ENCODE results near the gene KCTD5.

Gene KCTD5

DNA sequence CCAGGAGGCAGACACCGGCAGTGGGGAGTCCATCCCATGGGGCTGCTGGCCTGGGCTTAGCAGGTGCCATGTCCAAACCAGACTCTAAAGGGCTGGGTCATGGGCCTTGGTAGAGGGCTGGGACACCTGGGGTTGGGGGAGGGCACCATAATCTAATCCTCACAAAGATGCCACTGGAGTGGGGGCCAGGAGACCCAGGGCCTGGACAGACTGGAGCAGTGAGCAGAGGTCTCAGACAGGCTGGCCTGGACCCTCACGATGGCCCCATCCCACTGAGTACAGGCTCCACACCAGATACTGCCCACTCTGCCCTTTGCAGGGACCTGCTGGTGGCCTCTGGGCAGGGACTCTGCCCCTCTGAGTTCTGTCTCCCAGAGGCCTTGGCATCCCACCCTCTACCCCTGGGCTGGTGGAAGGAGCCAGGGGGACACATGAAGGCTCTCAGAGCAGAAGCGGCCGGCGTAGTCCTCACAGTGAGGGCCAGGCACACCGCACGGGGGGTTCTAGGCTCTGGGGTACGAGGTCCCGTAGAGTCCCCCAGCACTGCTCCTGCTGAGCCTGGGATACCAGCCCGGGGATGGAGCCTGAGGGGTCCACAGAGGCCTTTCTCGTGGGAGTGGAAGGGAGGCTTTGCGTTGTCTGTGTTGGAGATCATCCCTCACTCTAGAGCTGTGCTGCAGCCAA, 60.1 kb downstream of the KCTD5 start:
- H3K4me1 ChIP-seq (ENCODE audit: low read depth, poor library complexity, severe bottlenecking) = no peaks in the 10 kb centered on the region
- H3K79me2 ChIP-seq (ENCODE audit: insufficient read depth, low read depth) = no peaks in the 10 kb centered on the region
- no peak overlapping the region for H2AFZ ChIP-seq (ENCODE audit: low read depth)
- no peaks in the 10 kb centered on the region for H4K20me1 ChIP-seq (ENCODE audit: insufficient read depth)
- H3K36me3 ChIP-seq (ENCODE audit: insufficient read depth) = no peaks in the 10 kb centered on the region
- no peak overlapping the region for H3K9ac ChIP-seq
- H3K4me2 ChIP-seq = no peak overlapping the region
- H3K4me3 ChIP-seq (IDR thresholded peaks at IDR 0.05; ENCODE audit: insufficient read depth, low read depth, low read length) = no peak overlapping the region
- 0 out of 2 replicates have a peak, but pooled peaks cover 4% of the 10 kb centered on the region for H3K27me3 ChIP-seq (ENCODE audit: insufficient read depth, low read depth)
- TF ChIP-seq CTCF (conservative IDR thresholded peaks at IDR 0.05; ENCODE audit: low read depth, low read length) = no peak
- no peak overlapping the region for H3K27ac ChIP-seq

- TF ChIP-seq CTCF (conservative IDR thresholded peaks at IDR 0.05; ENCODE audit: low read depth, low read length) = no peak
- no peak overlapping the region for H3K4me2 ChIP-seq
- H3K9ac ChIP-seq = no peak overlapping the region
- H3K4me1 ChIP-seq (ENCODE audit: low read depth, poor library complexity, severe bottlenecking) = no peaks in the 10 kb centered on the region
- no peak overlapping the region for H2AFZ ChIP-seq (ENCODE audit: low read depth)
- no peaks in the 10 kb centered on the region for H3K79me2 ChIP-seq (ENCODE audit: insufficient read depth, low read depth)
- H3K4me3 ChIP-seq (IDR thresholded peaks at IDR 0.05; ENCODE audit: insufficient read depth, low read depth, low read length) = no peak overlapping the region
- H3K36me3 ChIP-seq (ENCODE audit: insufficient read depth) = no peaks in the 10 kb centered on the region
- H3K27me3 ChIP-seq (ENCODE audit: insufficient read depth, low read depth) = 0 out of 2 replicates have a peak, but pooled peaks cover 4% of the 10 kb centered on the region
- H4K20me1 ChIP-seq (ENCODE audit: insufficient read depth) = no peaks in the 10 kb centered on the region
- H3K27ac ChIP-seq = no peak overlapping the region
Observed at GRCh38 chr16:2743007-2743810, 60.9 kb downstream of the KCTD5 start.

DNA sequence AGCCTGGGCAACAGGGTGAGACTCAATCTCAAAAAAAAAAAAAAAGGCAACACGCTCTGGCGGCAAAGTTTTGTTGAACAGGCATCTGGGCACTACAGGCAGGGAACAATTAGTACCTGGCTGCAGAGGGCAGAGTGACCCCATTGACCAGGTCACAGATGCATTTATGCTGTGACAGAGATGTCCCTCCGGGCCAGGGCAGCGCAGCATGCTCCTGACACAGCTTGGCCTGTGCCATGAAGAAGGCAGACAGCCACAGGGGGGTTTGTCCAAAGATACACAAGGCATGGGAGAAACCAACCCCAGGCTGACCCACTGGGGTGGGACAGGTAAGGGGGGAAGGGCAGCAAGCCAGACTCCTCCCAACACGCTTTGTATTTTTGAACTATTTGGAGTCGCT, 62.4 kb downstream of the KCTD5 start:
- TF ChIP-seq CTCF (conservative IDR thresholded peaks at IDR 0.05; ENCODE audit: low read depth, low read length) = no peak
- H3K27me3 ChIP-seq (ENCODE audit: insufficient read depth, low read depth) = 0 out of 2 replicates have a peak, but pooled peaks cover 4% of the 10 kb centered on the region
- H3K9ac ChIP-seq = no peak overlapping the region

GRCh38 chr16:2745116-2745890, 63.0 kb downstream of the KCTD5 start:
- Histone ChIP-seq H3K36me3 (ENCODE audit: insufficient read depth) (no peaks in the 10 kb centered on the region), H3K79me2 (ENCODE audit: insufficient read depth, low read depth) (no peaks in the 10 kb centered on the region), H3K4me1 (ENCODE audit: low read depth, poor library complexity, severe bottlenecking) (no peaks in the 10 kb centered on the region), H2AFZ (ENCODE audit: low read depth) (no peak overlapping the region), H4K20me1 (ENCODE audit: insufficient read depth) (no peaks in the 10 kb centered on the region), H3K27me3 (ENCODE audit: insufficient read depth, low read depth) (0 out of 2 replicates have a peak, but pooled peaks cover 4% of the 10 kb centered on the region), H3K9ac (no peak overlapping the region), H3K4me3 (IDR thresholded peaks at IDR 0.05; ENCODE audit: insufficient read depth, low read depth, low read length) (no peak overlapping the region), H3K27ac (no peak overlapping the region), H3K4me2 (no peak overlapping the region)
- TF ChIP-seq CTCF (conservative IDR thresholded peaks at IDR 0.05; ENCODE audit: low read depth, low read length) = no peak

More for the DNA sequence above, 62.4 kb downstream of the KCTD5 start:
- no peak overlapping the region for H3K4me3 ChIP-seq (IDR thresholded peaks at IDR 0.05; ENCODE audit: insufficient read depth, low read depth, low read length)
- H3K27ac ChIP-seq = no peak overlapping the region
- no peak overlapping the region for H2AFZ ChIP-seq (ENCODE audit: low read depth)
- H3K36me3 ChIP-seq (ENCODE audit: insufficient read depth) = no peaks in the 10 kb centered on the region
- no peaks in the 10 kb centered on the region for H4K20me1 ChIP-seq (ENCODE audit: insufficient read depth)
- H3K4me2 ChIP-seq = no peak overlapping the region
- no peaks in the 10 kb centered on the region for H3K4me1 ChIP-seq (ENCODE audit: low read depth, poor library complexity, severe bottlenecking)
- no peaks in the 10 kb centered on the region for H3K79me2 ChIP-seq (ENCODE audit: insufficient read depth, low read depth)
